ENCODE data around the gene ANKFY1.

Gene ANKFY1

DNA sequence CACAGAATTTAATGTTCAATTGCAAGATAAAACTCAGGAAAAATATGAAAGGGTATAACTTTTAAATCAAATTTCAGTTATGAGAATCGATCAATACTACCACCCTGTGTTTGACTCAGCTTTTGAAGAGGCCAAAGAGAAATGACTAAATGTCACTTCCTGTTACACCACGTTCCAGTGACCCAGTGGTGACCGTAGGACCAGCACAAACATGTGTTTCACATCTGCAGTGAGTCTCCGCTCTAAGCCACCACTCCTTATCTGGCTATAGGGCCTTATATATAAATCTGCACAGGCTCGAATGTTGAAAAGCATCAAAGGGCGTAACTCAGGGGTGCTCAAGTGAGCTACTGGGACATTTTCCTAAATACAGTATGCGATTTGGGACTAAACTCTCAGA lies 84.7 kb downstream of the ANKFY1 start:
- Mint-ChIP-seq H3K36me3 (ENCODE audit: low read depth) (peaks cover 79% of the 10 kb centered on the region), H3K27ac (peak overlapping the region in 2 of 3 experiments; percentile 9 to 77), H3K9me3 (no peaks in the 10 kb centered on the region)

DNA sequence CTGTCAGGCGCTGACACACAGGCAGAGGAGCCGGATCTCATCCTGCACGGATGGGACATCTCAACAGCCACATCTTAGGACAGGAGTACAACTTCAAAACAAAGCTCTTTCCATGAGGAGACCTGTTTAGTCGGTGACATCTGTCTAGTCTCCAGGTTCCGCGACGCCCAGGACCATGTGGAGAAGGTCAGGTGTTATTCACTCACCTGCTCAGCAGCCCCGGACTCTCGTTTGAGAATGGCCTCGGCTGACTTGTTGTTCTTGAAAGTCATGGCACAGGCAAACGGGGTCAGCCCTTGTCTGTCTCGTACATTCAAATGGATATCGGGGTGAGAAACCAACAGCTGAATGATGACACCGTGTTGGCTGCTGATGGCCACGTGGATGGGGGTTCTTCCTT lies 85.1 kb downstream of the ANKFY1 start:
- H3K9me3 Mint-ChIP-seq, result no peaks in the 10 kb centered on the region
- H3K4me1 Mint-ChIP-seq, result peaks cover 23% of the 10 kb centered on the region
- H3K27ac Mint-ChIP-seq, result no peak overlapping the region
- H3K4me3 Mint-ChIP-seq, result no peak overlapping the region
- H3K27me3 Mint-ChIP-seq (ENCODE audit: low read depth), result no peaks in the 10 kb centered on the region
- peaks cover 79% of the 10 kb centered on the region for H3K36me3 Mint-ChIP-seq (ENCODE audit: low read depth)
- TF ChIP-seq, protein P1, sequence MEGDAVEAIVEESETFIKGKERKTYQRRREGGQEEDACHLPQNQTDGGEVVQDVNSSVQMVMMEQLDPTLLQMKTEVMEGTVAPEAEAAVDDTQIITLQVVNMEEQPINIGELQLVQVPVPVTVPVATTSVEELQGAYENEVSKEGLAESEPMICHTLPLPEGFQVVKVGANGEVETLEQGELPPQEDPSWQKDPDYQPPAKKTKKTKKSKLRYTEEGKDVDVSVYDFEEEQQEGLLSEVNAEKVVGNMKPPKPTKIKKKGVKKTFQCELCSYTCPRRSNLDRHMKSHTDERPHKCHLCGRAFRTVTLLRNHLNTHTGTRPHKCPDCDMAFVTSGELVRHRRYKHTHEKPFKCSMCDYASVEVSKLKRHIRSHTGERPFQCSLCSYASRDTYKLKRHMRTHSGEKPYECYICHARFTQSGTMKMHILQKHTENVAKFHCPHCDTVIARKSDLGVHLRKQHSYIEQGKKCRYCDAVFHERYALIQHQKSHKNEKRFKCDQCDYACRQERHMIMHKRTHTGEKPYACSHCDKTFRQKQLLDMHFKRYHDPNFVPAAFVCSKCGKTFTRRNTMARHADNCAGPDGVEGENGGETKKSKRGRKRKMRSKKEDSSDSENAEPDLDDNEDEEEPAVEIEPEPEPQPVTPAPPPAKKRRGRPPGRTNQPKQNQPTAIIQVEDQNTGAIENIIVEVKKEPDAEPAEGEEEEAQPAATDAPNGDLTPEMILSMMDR (IDR thresholded peaks at IDR 0.05; ENCODE audit: unreplicated experiment in 3 of 3), result no peak

More for the DNA sequence above, 84.7 kb downstream of the ANKFY1 start:
- TF ChIP-seq, protein P1 (IDR thresholded peaks at IDR 0.05; ENCODE audit: unreplicated experiment in 3 of 3), result no peak
- no peaks in the 10 kb centered on the region for H3K27me3 Mint-ChIP-seq (ENCODE audit: low read depth)
- no peak overlapping the region for H3K4me3 Mint-ChIP-seq
- peaks cover 23% of the 10 kb centered on the region for H3K4me1 Mint-ChIP-seq

DNA sequence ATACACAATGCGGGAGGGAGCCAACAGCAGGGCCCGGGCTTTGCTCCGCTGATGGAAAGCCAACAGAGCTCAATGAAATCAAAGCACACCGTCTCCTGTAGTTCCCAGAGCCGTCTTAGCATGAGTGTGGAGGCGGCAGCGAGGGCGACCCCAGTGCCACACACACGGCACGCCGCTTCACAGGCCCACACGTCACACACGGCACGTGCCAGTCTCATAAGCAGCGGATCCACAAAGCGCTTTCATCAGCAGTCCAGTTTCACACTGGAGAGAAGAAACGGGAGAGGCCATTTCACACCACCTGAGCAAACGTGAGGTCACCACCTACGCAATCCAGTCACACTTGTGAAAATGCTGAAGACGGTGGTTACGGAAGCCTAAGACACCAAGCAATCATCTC lies 86.0 kb downstream of the ANKFY1 start:
- no peak overlapping the region for H3K27ac Mint-ChIP-seq
- no peaks in the 10 kb centered on the region for H3K27me3 Mint-ChIP-seq (ENCODE audit: low read depth)
- TF ChIP-seq, protein P1 (IDR thresholded peaks at IDR 0.05; ENCODE audit: unreplicated experiment in 3 of 3), result no peak
- H3K4me1 Mint-ChIP-seq, result peaks cover 20% of the 10 kb centered on the region
- H3K4me3 Mint-ChIP-seq, result no peak overlapping the region
- peaks cover 73% of the 10 kb centered on the region for H3K36me3 Mint-ChIP-seq (ENCODE audit: low read depth)
- no peaks in the 10 kb centered on the region for H3K9me3 Mint-ChIP-seq

DNA sequence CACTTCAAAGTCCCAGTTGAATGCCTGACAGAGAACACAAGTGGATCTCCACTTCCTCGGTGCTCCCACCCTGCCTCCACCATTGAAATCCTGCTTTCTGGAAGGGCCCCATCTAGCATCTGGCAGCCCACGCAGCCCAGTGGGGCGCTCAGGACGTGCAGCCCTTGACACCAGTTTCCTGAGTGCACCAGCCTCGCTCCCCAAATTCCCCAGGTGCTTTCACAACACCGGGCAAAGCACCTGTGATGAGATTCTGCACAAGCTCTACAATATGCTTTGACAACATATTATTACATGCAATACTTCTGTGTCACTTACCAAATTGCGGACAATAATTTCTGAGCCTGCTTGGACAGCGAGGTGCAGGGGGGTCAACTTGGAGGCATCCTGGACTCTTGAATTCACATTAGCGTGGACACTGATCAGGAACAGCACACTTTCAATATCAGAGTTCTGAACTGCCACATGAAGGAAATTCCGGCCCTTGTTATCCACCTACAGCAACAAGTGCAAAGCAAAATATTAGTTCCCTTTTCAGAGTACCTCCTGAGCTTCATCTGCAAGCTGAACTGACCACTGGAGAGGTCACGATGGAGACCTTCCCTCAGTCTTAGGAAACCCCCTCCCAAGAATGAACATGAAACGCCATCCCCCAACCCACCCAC lies 86.8 kb downstream of the ANKFY1 start:
- H3K27ac Mint-ChIP-seq, result peak overlapping the region; percentile 47 to 64 (median 55)
- H3K27me3 Mint-ChIP-seq (ENCODE audit: low read depth), result no peaks in the 10 kb centered on the region
- no peak overlapping the region for H3K4me3 Mint-ChIP-seq
- H3K9me3 Mint-ChIP-seq, result no peaks in the 10 kb centered on the region
- TF ChIP-seq, protein P1 (IDR thresholded peaks at IDR 0.05; ENCODE audit: unreplicated experiment in 3 of 3), result no peak
- peaks cover 20% of the 10 kb centered on the region for H3K4me1 Mint-ChIP-seq
- peaks cover 70% of the 10 kb centered on the region for H3K36me3 Mint-ChIP-seq (ENCODE audit: low read depth)

DNA sequence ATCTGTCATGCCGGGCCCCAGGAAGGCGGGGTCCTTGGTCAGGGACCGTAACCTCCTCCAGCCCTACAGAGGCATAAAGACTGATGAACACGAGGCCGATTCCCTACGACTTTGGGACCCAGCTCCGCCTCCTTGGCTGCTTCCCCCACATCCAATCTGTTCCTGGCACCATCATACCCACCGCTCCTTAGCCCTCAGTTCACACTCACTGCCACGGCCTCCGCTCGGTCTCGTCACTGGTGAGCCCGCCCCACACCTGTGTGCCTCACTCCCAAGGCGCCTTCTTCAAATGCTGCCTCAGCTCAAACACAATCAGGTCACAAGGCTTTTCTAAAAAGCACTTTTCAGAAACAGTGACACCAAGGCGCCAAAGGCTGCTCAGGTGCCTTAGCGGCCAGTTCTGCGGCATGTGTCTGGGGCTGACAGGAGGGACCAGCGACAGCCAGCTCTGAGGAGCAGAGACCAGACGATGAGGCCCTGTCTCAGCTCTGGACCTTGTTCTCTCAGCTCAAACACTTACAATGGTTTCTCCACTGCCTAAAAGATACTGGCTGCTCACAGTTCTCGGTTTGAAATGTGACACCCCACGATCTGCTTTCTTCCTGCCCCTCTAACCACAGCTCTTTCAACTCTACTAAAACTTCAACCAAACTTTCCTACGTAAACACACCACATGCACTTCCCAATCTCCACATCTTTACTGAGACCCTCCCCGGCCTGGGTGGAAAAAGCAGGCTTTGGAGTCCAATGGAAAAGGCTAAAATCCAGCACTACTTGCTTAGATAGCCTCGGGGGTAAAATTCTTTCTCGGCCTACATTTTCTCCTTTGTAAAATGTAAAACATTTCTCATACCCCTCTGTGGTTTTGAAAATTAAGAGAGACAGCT lies 87.6 kb downstream of the ANKFY1 start:
- no peaks in the 10 kb centered on the region for H3K27me3 Mint-ChIP-seq (ENCODE audit: low read depth)
- TF ChIP-seq, protein P1 (IDR thresholded peaks at IDR 0.05; ENCODE audit: unreplicated experiment in 3 of 3), result no peak
- peak overlapping the region; percentile 47 to 64 (median 55) for H3K27ac Mint-ChIP-seq
- no peaks in the 10 kb centered on the region for H3K9me3 Mint-ChIP-seq
- peaks cover 20% of the 10 kb centered on the region for H3K4me1 Mint-ChIP-seq
- H3K36me3 Mint-ChIP-seq (ENCODE audit: low read depth), result peaks cover 72% of the 10 kb centered on the region
- H3K4me3 Mint-ChIP-seq, result no peak overlapping the region

Measured in nephron (organoid).